IPS DF 6.9 (cell line): ENCODE data around the gene ASGR1.
"Not testable (repeated sequence)": the region's sequence is repeated elsewhere in the genome, so short reads cannot be mapped to it uniquely, and the experiment has no call there.

ENCODE experiments used
- DNase-seq: peaks from one replicate; pipeline ENCODE4 v3.0.0-alpha.2; 2013; ENCODE audit warnings: low read depth, low spot score
- H3K27ac ChIP-seq: one replicate; pipeline ENCODE4 v1.5.1; 2013; ENCODE audit warnings: low read length, control low read depth
- H3K27me3 ChIP-seq: 2 replicates; pipeline ENCODE4 v1.6.1; 2013; ENCODE audit warnings: mild to moderate bottlenecking, low read length; ENCODE audit not compliant: control insufficient read depth, insufficient read depth
- H3K36me3 ChIP-seq: 2 replicates; pipeline ENCODE4 v1.6.1; 2013; ENCODE audit warnings: low read length; ENCODE audit not compliant: control insufficient read depth, insufficient read depth
- H3K4me1 ChIP-seq: 2 replicates; pipeline ENCODE4 v1.6.1; 2013; ENCODE audit warnings: low read length; ENCODE audit not compliant: control insufficient read depth, insufficient read depth
- H3K4me3 ChIP-seq: 2 replicates; pipeline ENCODE4 v1.5.1; 2013; ENCODE audit warnings: mild to moderate bottlenecking, low read length
- H3K9me3 ChIP-seq: 2 replicates; pipeline ENCODE4 v1.6.1; 2013; ENCODE audit warnings: low read length, inconsistent platforms; ENCODE audit not compliant: control insufficient read depth, insufficient read depth
- WGBS: extraction: QIAGEN DNeasy Blood & Tissue Kit; methylation state at CpG from one replicate; pipeline ENCODE4 v1.1.7; 2013; ENCODE audit warnings: mixed read lengths, missing lambda C conversion rate; ENCODE audit not compliant: insufficient read length, insufficient coverage; 5-methylcytosine and 5-hydroxymethylcytosine counted together

The ASGR1 gene

DNA sequence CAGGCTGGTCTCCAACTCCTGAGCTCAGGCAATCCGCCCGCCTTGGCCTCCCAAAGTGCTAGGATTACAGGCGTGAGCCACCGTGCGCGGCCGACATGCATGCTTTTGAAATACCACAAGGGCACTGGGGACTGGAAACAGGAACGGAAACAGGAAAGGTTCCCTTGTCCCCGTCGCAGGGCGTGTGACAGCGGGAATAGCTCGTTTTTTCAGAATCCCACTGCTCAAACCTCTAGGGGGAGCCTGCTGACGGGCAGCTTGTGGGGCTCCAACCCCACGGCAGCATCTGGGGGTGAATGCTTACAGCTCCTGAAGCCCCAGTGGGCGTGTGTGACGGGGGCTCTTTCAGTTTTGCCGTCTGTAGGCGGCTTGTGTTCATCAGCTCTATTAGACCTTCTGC lies 45.7 kb downstream of the ASGR1 start:
- DNase-seq, result no peak
- no peak overlapping the region; the same call in 1 of the 2 replicates for H3K4me3 ChIP-seq
- WGBS, result no CpG with 5 or more reads among the region's 19 CpGs

DNA sequence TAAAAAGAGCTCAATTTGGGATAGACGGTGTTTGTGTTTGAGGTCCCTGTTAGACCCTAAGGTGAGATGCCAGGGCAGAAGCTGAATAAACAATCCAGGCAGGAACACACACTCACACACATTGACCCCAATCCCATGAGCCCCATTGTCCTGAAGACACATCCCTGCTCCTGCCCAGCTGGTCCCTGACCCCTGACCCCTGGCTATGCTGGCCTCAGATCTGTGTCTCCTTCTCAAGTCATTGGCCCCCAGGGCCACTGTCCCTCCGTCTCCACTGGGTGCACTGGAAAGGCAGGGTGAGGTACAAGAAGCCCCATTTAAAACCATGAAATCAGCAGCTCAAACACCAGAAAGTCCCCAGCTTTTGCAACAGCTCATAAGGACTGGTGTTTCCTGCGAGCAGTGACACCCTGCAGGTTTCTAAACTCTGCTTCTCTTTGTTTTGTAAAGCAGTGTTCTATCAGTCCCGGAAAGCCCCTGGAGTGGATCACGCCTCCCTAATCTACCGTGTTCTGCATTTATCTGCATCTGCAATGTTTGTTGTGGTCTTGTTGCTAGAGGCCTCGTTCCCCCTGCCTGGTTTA lies 46.6 kb downstream of the ASGR1 start:
- Histone ChIP-seq H3K27ac (peak overlapping the region; percentile 34), H3K27me3 (no peaks in the 10 kb centered on the region), H3K4me3 (no peak overlapping the region), H3K9me3 (no peaks in the 10 kb centered on the region), H3K36me3 (no peaks in the 10 kb centered on the region), H3K4me1 (peaks cover 9% of the 10 kb centered on the region)
- peak; percentile 85 for DNase-seq
- no CpG with 5 or more reads among the region's 7 CpGs for WGBS

More for the DNA sequence above, 45.7 kb downstream of the ASGR1 start:
- Histone ChIP-seq H3K27me3 (no peaks in the 10 kb centered on the region), H3K36me3 (no peaks in the 10 kb centered on the region), H3K27ac (no peak overlapping the region), H3K9me3 (no peaks in the 10 kb centered on the region), H3K4me1 (peaks cover 9% of the 10 kb centered on the region)

- Histone ChIP-seq H3K27me3 (no peaks in the 10 kb centered on the region), H3K4me1 (peaks cover 9% of the 10 kb centered on the region), H3K4me3 (no peak overlapping the region), H3K36me3 (no peaks in the 10 kb centered on the region), H3K9me3 (no peaks in the 10 kb centered on the region), H3K27ac (no peak overlapping the region)
- no peak for DNase-seq
- no CpG with 5 or more reads among the region's 5 CpGs for WGBS
Observed at GRCh38 chr17:7131423-7131791, 47.8 kb downstream of the ASGR1 start.

DNA sequence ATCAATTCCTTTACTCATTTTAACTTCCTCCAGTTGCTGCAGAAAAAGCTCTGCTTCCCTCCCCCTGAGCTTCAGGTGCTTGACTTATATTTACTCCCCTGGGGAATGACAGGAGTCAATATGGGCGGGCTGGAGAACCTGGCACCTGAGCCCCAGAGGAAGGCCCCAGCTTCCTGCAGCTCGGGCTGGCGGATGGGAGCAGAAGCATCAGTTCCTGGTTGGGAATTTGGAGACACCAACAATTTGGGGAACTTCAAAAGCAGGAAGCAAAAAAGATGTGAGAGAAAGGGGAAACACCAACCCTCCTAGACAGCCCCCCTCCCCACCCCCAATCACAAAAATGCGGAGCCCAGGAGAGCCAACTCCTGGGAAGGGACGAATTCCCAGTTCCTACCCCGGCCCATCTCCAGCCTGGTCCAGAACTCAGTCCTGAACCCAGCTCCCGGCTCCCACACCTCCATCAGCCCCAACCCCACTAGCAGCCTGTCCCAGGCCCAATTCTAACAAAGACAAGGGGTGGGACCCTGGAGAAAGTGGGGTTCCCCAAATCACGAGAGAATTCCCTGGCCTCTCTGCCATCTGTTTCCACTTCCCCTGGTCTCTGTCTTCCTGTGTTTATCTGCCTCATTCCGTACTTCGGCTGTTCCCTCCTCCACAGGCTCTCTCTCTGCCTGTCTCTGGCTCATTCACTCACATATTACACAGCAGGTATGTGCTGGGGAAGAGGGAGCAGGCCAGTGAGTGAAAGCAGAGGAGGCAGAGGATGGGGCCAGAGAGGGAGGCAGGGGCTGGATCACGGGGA lies 48.3 kb downstream of the ASGR1 start:
- Histone ChIP-seq H3K9me3 (no peaks in the 10 kb centered on the region), H3K4me3 (no peak overlapping the region), H3K36me3 (no peaks in the 10 kb centered on the region), H3K27me3 (no peaks in the 10 kb centered on the region), H3K27ac (no peak overlapping the region), H3K4me1 (peaks cover 9% of the 10 kb centered on the region)
- no CpG with 5 or more reads among the region's 11 CpGs for WGBS
- no peak for DNase-seq

DNA sequence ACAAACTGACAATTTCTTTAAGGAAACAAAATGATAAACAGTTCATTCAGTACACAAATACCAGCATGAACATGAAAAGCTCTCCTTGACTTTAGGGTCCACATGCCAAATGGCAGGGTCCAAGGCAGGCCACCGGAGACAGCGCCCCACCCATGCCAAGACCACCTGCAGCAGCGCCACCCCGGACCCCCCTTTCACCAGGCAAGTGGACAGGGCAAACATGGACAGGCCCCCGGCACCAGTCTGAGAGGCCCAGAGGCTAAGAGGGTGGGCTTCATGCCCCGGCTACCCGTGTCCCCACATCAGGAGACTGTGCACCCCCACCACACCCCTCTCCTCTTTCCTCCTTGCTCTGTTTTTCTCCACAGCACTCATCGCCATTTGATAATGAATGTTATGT lies 49.9 kb downstream of the ASGR1 start:
- no CpG with 5 or more reads among the region's 8 CpGs for WGBS
- H3K27me3 ChIP-seq, result no peaks in the 10 kb centered on the region
- H3K4me1 ChIP-seq, result peaks cover 9% of the 10 kb centered on the region
- H3K27ac ChIP-seq, result no peak overlapping the region
- DNase-seq, result no peak
- no peaks in the 10 kb centered on the region for H3K36me3 ChIP-seq
- no peaks in the 10 kb centered on the region for H3K9me3 ChIP-seq
- no peak overlapping the region for H3K4me3 ChIP-seq

- peaks cover 9% of the 10 kb centered on the region for H3K4me1 ChIP-seq
- no CpG with 5 or more reads among the region's 5 CpGs for WGBS
- H3K36me3 ChIP-seq, result no peaks in the 10 kb centered on the region
- H3K9me3 ChIP-seq, result no peaks in the 10 kb centered on the region
- DNase-seq, result no peak
- H3K4me3 ChIP-seq, result no peak overlapping the region
- H3K27ac ChIP-seq, result no peak overlapping the region
- no peaks in the 10 kb centered on the region for H3K27me3 ChIP-seq
Observed at GRCh38 chr17:7128160-7128559, 51.0 kb downstream of the ASGR1 start.

GRCh38 chr17:7127501-7127900 lies 51.7 kb downstream of the ASGR1 start:
- no CpG with 5 or more reads among the region's 5 CpGs for WGBS
- H3K36me3 ChIP-seq, DNase-seq, H3K27me3 ChIP-seq, H3K9me3 ChIP-seq, H3K27ac ChIP-seq, H3K4me3 ChIP-seq, H3K4me1 ChIP-seq: not testable (repeated sequence)

- not testable (repeated sequence) for H3K27me3 ChIP-seq, H3K4me3 ChIP-seq, H3K9me3 ChIP-seq, H3K27ac ChIP-seq, DNase-seq, H3K4me1 ChIP-seq, H3K36me3 ChIP-seq
- WGBS, result no CpG with 5 or more reads among the region's 12 CpGs
Observed at GRCh38 chr17:7126386-7126785, 52.8 kb downstream of the ASGR1 start.

GRCh38 chr17:7124923-7125322 lies 54.2 kb downstream of the ASGR1 start:
- H3K4me1 ChIP-seq, result peaks cover 6% of the 10 kb centered on the region
- H3K36me3 ChIP-seq, result no peaks in the 10 kb centered on the region
- no peak overlapping the region for H3K4me3 ChIP-seq
- WGBS, result no CpG with 5 or more reads among the region's 5 CpGs
- H3K27ac ChIP-seq, result no peak overlapping the region
- no peaks in the 10 kb centered on the region for H3K9me3 ChIP-seq
- H3K27me3 ChIP-seq, result no peaks in the 10 kb centered on the region
- DNase-seq, result no peak

DNA sequence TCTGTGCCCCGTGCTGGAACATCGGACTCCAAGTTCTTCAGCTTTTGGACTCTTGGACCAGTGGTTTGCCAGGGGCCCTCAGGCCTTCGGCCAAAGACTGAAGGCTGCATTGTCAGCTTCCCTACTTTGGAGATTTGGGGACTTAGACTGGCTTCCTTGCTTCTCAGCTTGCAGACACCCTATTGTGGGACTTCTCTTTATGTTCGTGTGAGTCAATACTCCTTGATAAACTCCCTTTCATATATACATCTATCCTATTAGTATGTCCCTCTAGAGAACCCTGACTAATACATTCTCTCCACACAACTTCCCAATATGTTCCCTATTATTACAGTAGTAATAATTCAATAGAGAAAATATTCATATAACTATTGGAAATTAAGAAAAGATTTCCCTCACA lies 55.3 kb downstream of the ASGR1 start:
- Histone ChIP-seq H3K27me3 (no peaks in the 10 kb centered on the region), H3K4me3 (no peak overlapping the region), H3K9me3 (no peaks in the 10 kb centered on the region), H3K36me3 (no peaks in the 10 kb centered on the region), H3K4me1 (no peaks in the 10 kb centered on the region), H3K27ac (no peak overlapping the region)
- no peak for DNase-seq
- no CpG with 5 or more reads among the region's 4 CpGs for WGBS
